Esophagus squamous epithelium (tissue), 4 donors: ENCODE data around the gene CELF2.

Experiments used
- CTCF ChIP-seq, 6 experiments: fragments of 450-650 bp in 4 of 6; fragments of 200-600 bp in 2 of 6; sonication (generic) in 2 of 6; IDR thresholded peaks; one replicate each; pipeline ENCODE4 v1.5.1; 2016 to 2019; ENCODE audit warnings: antibody characterized with exemption in 6 of 6, mild to moderate bottlenecking in 4 of 6, moderate library complexity in 4 of 6
- POLR2A ChIP-seq, 4 donors: fragments of 450-650 bp; IDR thresholded peaks; one replicate each; pipeline ENCODE4 v1.6.1; 2017; ENCODE audit warnings: antibody characterized with exemption in 4 of 4, mild to moderate bottlenecking in 4 of 4, moderate library complexity in 3 of 4

GRCh38 chr10:11329062-11329673, 311.5 kb downstream of the CELF2 start:
- TF ChIP-seq CTCF (IDR thresholded peaks at IDR 0.05) (no peak), POLR2A (IDR thresholded peaks at IDR 0.05) (no peak)
